ENCODE measurements around the gene DBNDD1.
"Not testable (repeated sequence)": the region's sequence is repeated elsewhere in the genome, so short reads cannot be mapped to it uniquely, and the experiment has no call there.

Gene DBNDD1

DNA sequence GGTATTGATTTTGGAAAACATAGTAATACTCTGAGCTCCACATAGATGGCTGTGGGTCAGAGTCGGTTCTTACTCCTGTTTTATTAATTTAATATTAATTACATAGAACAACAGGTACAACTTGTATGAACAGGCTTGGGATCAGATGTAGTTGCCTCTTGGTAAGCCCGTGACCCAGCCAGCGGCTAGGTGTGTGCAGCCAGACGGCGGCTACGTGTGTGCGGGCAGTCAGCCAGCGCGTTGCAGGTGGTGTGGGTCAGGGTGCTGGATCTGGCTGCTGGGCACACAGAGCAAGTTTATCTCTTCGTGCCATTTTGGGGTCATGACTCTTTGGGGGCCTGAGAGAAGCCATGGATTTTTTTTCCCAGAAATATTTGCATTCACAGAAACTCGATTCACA, 30.3 kb downstream of the DBNDD1 start:
- DNase-seq (ENCODE audit: low read depth), result no peak

GRCh38 chr16:89987169-89987568, 32.1 kb downstream of the DBNDD1 start:
- DNase-seq (ENCODE audit: low read depth), result no peak

DNA sequence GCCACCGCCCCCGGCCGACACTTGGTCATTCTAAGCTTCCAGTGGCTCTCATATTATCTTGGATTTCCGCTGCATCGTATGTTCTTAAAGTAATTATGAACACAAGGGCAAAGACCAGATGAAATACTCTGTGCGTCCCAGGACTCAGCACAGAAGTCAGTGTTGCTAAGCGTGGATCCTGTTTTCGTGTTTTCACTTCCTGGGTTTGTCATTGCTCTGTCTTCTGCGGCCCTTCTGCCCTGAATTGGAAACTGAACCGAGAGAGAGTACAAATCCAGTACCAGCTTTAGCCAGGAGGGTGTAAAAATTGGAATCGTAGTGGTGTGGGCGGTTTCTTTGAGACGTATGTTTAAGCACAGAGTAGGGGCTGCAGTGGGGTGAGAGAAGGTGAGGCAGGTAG, 32.7 kb downstream of the DBNDD1 start:
- DNase-seq (ENCODE audit: low read depth), result no peak

DNA sequence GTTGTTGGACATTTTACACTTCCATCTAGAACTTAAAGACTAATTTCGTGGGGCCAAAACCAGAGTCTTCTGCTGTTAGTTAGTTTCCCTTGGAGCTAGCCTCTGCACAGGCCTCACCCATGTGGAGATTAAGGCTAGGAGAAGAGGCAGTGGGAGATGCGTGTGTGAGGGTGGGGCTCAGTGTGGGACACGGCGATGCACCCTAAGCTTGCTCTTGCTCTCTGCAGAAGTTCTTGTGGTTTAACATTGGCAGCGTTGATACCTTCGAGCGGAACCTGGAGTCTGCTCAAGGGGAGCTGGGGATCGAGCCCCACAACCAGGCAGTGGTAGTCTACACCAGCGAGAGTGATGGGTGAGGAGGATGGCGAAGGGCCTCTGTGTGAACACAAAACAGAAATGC, 34.0 kb downstream of the DBNDD1 start:
- DNase-seq (ENCODE audit: low read depth), result no peak

- DNase-seq (ENCODE audit: low read depth), result no peak
These were observed 35.0 kb downstream of the DBNDD1 start for GRCh38 chr16:89984216-89984615.

DNA sequence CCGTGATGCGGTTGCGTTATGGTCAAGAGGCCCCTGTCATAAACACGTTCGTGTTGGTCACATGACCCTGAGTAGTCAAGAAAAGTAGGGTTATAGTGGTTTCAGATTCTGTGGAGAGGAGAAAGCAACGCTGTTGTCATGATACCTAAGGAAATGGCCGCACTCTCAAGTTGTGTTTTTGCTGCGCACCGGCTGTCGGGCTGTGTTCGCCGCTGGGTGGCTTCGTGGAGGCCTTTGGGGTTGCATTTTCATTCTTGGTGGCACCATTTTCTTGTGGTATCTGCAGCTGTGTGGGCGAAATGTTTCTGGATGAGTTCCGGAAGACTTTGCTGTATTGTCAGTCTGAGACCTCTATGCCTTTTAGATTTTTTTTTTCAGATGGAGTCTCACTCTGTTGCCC, 35.7 kb downstream of the DBNDD1 start:
- no peak for DNase-seq (ENCODE audit: low read depth)

- no peak for DNase-seq (ENCODE audit: low read depth)
These were observed 36.9 kb downstream of the DBNDD1 start for GRCh38 chr16:89982318-89982717.

DNA sequence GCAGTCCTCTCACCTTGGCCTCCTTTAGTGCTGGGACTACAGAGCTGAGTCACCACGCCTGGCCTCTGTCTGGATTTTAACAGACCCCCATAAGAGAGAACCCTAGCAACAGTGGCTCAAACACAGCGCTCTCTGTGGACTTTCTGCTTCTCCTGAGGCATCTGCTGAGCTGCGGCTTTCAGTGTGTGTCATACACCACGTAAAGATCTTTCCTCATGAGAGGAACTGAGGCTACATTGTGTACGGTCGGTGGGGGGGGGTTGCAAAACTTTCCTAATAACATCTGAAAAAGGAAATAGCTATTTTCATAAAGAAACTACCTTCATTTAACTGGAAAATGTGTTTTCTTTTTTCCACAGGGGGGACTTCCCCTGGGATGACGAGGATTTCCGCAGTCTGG, 37.8 kb downstream of the DBNDD1 start:
- DNase-seq (ENCODE audit: low read depth), result no peak

GRCh38 chr16:89974870-89975269, 44.4 kb downstream of the DBNDD1 start:
- no peak for DNase-seq (ENCODE audit: low read depth)

DNA sequence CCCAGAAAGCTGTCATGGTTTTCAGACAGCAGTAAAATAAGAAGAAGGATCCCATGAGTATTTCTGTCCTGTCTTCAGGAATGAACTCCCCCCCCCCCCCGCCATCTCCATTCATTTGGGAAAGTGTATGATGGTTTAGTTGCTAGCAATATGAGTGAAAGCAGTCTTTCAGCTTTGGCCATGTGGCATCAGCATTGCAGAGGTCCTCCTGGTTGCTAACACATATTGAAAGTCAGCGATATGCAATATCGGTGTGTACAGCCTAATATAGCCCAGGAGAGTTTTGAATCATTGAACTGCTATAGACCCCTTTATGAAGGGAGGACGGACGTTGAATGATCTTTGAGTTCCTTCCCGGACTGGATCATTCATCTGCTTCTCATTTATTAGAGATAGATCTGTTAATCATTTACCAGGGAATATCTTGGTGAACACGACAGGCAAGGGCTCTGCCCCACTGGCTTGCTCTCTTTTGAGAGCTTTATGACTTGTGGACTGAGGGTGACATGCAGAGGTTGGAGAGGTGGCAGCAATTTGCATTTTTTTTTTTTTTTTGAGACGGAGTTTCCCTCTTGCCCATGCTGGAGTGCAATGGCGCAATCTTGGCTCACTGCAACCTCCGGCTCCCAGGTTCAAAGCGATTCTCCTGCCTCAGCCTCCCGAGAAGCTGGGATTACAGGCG, 45.5 kb downstream of the DBNDD1 start:
- no peak for DNase-seq (ENCODE audit: low read depth)

DNA sequence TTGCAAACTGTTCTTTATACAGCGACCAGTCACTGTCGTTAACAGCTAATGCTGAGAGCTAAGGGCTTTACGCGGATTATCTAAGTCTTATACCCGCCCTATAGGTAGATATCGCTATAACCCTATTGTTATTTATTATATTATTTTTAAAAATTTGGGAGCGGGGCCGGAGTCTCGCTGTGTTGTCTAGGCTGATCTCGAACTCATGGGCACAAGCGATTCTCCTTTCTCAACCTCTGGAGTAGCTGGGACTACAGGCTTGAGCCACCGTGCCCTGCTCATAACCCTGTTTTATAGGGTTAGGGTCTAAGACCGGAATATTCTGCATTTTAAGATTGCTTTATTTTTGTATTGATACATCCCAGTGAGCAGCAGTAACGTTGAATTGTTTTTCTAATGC, 46.0 kb downstream of the DBNDD1 start:
- DNase-seq (ENCODE audit: low read depth), result no peak

DNA sequence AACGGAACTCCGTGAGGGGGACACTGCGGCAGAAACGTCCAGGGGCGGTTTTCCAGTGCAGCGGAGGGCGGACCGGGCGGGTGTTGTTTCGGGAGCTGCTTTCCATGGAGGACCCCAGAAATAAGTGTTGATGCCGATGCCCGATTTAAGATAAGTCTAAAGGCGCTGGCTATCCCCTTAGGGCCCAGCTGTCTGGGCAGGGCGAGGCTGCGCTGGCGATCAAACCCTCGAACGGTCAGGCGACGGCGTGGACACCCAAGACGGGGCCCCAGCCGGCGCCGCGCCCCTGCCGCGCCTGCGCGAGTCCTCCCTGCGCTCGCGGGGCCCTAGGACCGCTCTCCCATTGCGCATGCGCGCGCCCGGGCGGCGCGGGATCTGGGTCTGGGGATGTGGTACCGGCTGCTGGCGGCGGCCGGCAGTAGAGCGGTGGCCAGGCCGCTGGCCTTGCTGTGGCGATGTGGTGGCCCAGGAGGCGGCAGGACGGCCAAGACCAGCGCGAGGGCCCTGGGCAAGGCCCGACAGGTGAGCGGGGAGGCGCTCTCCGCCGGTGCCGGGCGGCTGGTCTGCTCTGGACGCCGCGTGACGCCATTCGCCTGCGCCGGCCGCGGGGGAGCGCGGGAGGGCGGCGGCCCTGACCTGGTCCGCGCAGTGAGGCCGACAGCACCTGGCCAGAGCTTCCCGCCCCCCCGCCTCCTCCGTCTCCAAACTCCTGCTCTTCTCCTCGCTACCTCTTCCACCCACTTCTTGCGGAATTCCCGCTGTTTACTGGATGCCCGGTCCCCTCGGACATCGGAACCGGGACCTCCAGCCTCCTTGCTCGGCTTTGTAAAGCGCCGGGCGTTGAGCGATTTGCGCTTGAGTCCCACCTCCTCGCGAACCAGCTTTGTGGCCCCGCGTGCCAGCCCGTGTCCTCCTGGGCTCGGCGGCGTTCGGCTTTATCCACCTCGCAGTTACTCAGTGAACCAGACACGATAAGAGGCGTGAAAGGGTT, 46.7 kb downstream of the DBNDD1 start:
- DNase-seq (ENCODE audit: low read depth), result peak; percentile 85

DNA sequence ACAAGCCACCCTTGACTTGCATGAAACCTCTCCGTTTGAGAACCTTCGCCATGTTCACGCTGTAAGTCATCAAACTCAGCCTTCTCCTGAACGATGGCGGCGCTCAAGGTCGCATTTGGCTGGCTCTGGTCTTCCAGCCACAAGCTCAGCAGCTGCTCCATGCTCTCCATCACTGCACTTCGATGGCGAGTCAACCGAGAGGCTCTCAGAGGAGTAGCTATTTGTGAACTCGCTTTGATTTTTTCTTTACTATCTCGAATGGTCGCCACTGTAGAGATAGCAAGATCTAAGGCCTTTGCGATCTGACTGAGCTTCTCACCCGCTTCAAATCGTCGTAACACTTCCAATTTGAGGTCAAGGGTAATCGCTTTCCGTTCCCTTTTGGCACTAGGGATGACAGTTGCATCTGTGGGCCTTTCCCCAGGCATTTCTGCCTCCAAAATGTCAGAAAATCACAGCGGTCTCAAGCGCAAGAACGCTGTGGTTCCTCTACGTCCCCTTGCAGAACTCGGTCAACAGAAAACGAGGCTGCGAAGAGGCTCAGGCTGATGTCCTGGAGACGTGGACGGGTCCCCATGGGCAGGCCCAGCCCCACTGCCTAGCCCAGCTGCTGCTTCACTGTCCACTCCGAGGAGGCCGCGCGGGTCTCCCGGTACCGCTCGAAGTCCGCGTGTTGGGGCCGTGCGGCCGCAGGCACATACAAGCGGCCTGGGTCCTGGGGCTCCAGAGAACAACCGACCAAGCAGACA, 47.6 kb downstream of the DBNDD1 start:
- DNase-seq (ENCODE audit: low read depth), result no peak

GRCh38 chr16:89969741-89970410, 49.4 kb downstream of the DBNDD1 start:
- no peak for DNase-seq (ENCODE audit: low read depth)

DNA sequence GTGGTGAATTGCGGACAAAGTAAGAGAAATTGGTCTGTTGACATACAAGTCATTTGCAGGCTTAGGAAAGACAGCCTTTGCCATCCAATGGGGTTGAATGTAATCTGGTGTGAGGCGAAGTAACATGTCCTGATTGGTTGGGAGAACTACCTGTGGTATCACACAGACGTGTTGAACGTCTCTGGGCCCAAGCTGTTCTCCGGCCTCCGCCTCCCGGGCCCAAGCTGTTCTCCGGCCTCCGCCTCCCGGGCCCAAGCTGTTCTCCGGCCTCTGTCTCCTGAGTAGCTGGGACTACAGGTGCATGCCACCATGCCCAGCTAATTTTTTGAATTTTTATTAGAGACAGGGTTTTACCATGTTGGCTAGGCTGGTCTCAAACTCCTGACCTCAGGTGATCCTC, 51.2 kb downstream of the DBNDD1 start:
- not testable (repeated sequence) for DNase-seq (ENCODE audit: low read depth)

DNA sequence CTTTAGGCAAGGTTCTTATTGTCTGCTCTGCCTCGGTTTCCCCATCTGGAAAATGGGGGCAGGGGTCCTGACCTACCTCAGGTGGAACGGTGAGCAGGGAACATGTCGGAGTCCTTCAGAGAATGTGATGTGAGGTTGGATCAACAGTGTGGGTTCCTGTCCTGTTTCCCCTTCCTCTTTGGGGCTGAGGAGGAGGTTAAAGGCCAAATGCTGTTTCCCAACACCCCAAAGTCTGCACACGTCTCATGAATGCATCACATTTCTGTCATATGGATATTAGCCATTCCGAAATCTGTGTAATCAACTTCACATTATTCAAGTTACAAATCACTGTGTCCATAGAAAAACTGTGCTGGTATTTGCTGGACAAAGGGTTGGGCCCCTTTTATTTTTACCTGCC, 51.8 kb downstream of the DBNDD1 start:
- DNase-seq (ENCODE audit: low read depth), result not testable (repeated sequence)

- DNase-seq (ENCODE audit: low read depth), result no peak
These were observed 52.5 kb downstream of the DBNDD1 start for GRCh38 chr16:89966756-89967155.

DNA sequence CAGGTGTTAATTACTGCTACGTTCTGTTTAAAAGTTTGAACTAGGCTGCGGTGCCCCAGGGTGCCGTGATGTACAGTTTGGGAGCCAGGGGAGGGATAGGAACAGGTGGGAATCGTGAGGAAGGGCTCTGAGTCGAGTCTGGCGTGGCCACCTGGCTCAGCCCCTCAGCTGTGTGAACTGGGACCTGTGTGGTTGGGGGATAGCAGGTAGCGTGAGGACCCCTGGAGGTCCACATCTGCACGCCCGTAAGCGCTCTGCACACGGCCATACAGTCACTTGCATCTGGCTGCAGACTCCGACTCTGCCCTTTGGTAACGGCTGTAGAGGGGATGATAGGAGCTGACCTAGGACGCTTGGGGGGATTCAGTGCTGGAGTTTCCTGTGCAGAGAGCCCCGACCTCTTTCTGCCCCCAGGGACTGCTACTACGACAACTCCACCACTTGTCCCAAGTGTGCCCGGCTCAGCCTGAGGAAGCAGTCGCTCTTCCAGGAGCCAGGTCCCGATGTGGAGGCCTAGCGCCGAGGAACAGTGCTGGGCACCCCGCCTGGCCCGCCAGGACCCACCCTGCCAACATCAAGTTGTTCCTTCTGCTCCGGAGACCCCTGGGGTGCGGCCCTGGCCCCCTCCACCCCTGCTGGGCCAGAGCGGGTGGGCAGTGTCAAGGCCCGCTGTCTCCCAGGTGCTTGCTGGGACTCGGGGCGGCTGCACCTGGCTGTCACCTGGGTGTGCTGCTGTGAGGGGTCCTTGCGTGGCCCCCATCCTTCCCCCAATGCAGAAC, 53.6 kb downstream of the DBNDD1 start:
- no peak for DNase-seq (ENCODE audit: low read depth)

- DNase-seq (ENCODE audit: low read depth), result no peak
These were observed 55.1 kb downstream of the DBNDD1 start for GRCh38 chr16:89964201-89964600.

- no peak for DNase-seq (ENCODE audit: low read depth)
These were observed 56.3 kb downstream of the DBNDD1 start for GRCh38 chr16:89962754-89963498.

Data from T follicular helper cell (primary cell).